Measurements from ENCODE around the gene PROC.

PROC gene

GRCh38 chr2:127424598-127425520, 6.6 kb downstream of the PROC start:
- Histone ChIP-seq H3K9me3 (ENCODE audit: insufficient read depth, low read length, severe bottlenecking) (no peaks in the 10 kb centered on the region), H3K36me3 (ENCODE audit: insufficient read depth, low read length) (no peaks in the 10 kb centered on the region), H3K27ac (ENCODE audit: low read length) (no peak overlapping the region), H2AFZ (ENCODE audit: low read depth, low read length) (no peak overlapping the region), H3K79me2 (ENCODE audit: insufficient read depth, low read length) (no peaks in the 10 kb centered on the region), H3K27me3 (ENCODE audit: insufficient read depth, low read length, poor library complexity) (peaks cover 15% of the 10 kb centered on the region), H3K9ac (ENCODE audit: low read depth, low read length) (no peak overlapping the region), H3K4me2 (ENCODE audit: insufficient read depth, low read length) (no peak overlapping the region), H3K4me1 (ENCODE audit: insufficient read depth, low read length) (peaks cover 16% of the 10 kb centered on the region), H4K20me1 (ENCODE audit: insufficient read depth, low read length) (no peaks in the 10 kb centered on the region), H3K4me3 (ENCODE audit: low read depth in 1 of 2, low read length in 2 of 2) (no peak overlapping the region)
- no peak for DNase-seq
- TF ChIP-seq, protein P1, sequence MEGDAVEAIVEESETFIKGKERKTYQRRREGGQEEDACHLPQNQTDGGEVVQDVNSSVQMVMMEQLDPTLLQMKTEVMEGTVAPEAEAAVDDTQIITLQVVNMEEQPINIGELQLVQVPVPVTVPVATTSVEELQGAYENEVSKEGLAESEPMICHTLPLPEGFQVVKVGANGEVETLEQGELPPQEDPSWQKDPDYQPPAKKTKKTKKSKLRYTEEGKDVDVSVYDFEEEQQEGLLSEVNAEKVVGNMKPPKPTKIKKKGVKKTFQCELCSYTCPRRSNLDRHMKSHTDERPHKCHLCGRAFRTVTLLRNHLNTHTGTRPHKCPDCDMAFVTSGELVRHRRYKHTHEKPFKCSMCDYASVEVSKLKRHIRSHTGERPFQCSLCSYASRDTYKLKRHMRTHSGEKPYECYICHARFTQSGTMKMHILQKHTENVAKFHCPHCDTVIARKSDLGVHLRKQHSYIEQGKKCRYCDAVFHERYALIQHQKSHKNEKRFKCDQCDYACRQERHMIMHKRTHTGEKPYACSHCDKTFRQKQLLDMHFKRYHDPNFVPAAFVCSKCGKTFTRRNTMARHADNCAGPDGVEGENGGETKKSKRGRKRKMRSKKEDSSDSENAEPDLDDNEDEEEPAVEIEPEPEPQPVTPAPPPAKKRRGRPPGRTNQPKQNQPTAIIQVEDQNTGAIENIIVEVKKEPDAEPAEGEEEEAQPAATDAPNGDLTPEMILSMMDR (IDR thresholded peaks at IDR 0.05; ENCODE audit: borderline replicate concordance, extremely low read depth, low read length, poor library complexity, severe bottlenecking) = no peak
- no peak for TF ChIP-seq EZH2 (IDR thresholded peaks at IDR 0.05; ENCODE audit: borderline replicate concordance, low read depth, low read length, severe bottlenecking)
- no peak for ATAC-seq (ENCODE audit: insufficient read depth, low read depth)

GRCh38 chr2:127425540-127426490, 7.6 kb downstream of the PROC start:
- H2AFZ ChIP-seq (ENCODE audit: low read depth, low read length) = no peak overlapping the region
- DNase-seq (no peak), ATAC-seq (ENCODE audit: insufficient read depth, low read depth) (no peak)
- no peak overlapping the region for H3K9ac ChIP-seq (ENCODE audit: low read depth, low read length)
- no peaks in the 10 kb centered on the region for H3K9me3 ChIP-seq (ENCODE audit: insufficient read depth, low read length, severe bottlenecking)
- H3K79me2 ChIP-seq (ENCODE audit: insufficient read depth, low read length) = no peaks in the 10 kb centered on the region
- no peak overlapping the region for H3K4me3 ChIP-seq (ENCODE audit: low read depth in 1 of 2, low read length in 2 of 2)
- H3K36me3 ChIP-seq (ENCODE audit: insufficient read depth, low read length) = no peaks in the 10 kb centered on the region
- peaks cover 16% of the 10 kb centered on the region for H3K4me1 ChIP-seq (ENCODE audit: insufficient read depth, low read length)
- TF ChIP-seq, protein P1 (IDR thresholded peaks at IDR 0.05; ENCODE audit: borderline replicate concordance, extremely low read depth, low read length, poor library complexity, severe bottlenecking) = no peak
- no peak for TF ChIP-seq EZH2 (IDR thresholded peaks at IDR 0.05; ENCODE audit: borderline replicate concordance, low read depth, low read length, severe bottlenecking)
- no peak overlapping the region for H3K27ac ChIP-seq (ENCODE audit: low read length)
- H3K4me2 ChIP-seq (ENCODE audit: insufficient read depth, low read length) = no peak overlapping the region
- peaks cover 15% of the 10 kb centered on the region for H3K27me3 ChIP-seq (ENCODE audit: insufficient read depth, low read length, poor library complexity)
- no peaks in the 10 kb centered on the region for H4K20me1 ChIP-seq (ENCODE audit: insufficient read depth, low read length)

- Histone ChIP-seq H4K20me1 (ENCODE audit: insufficient read depth, low read length) (no peaks in the 10 kb centered on the region), H3K27me3 (ENCODE audit: insufficient read depth, low read length, poor library complexity) (peaks cover 15% of the 10 kb centered on the region), H3K9ac (ENCODE audit: low read depth, low read length) (no peak overlapping the region), H3K4me1 (ENCODE audit: insufficient read depth, low read length) (peaks cover 16% of the 10 kb centered on the region), H3K79me2 (ENCODE audit: insufficient read depth, low read length) (no peaks in the 10 kb centered on the region), H3K4me3 (ENCODE audit: low read depth in 1 of 2, low read length in 2 of 2) (no peak overlapping the region), H3K27ac (ENCODE audit: low read length) (no peak overlapping the region), H3K36me3 (ENCODE audit: insufficient read depth, low read length) (no peaks in the 10 kb centered on the region), H2AFZ (ENCODE audit: low read depth, low read length) (no peak overlapping the region), H3K4me2 (ENCODE audit: insufficient read depth, low read length) (no peak overlapping the region), H3K9me3 (ENCODE audit: insufficient read depth, low read length, severe bottlenecking) (no peaks in the 10 kb centered on the region)
- DNase-seq (no peak), ATAC-seq (ENCODE audit: insufficient read depth, low read depth) (no peak)
- TF ChIP-seq, protein P1 (IDR thresholded peaks at IDR 0.05; ENCODE audit: borderline replicate concordance, extremely low read depth, low read length, poor library complexity, severe bottlenecking) = no peak
- no peak for TF ChIP-seq EZH2 (IDR thresholded peaks at IDR 0.05; ENCODE audit: borderline replicate concordance, low read depth, low read length, severe bottlenecking)
These were observed 8.5 kb downstream of the PROC start for GRCh38 chr2:127426501-127427354.

Measured in DND-41 (cell line).